A172 (cell line): Measurements from ENCODE around the gene ADGB. TPM values are rescaled to one million over a fixed set of nuclear protein-coding genes. Genes with fewer than 3 reads are reported as not detected.
A peak's percentile ranks its signal among the peaks of the same experiment; 100 is the strongest.
"Not testable (repeated sequence)": the region's sequence is repeated elsewhere in the genome, so short reads cannot be mapped to it uniquely, and the experiment has no call there.

Source experiments
- DNase-seq: peaks from one replicate; pipeline ENCODE4 v3.0.0-alpha.2; 2015; ENCODE audit warnings: low spot score
- total RNA-seq: library from RNA; depleted of rRNA; stranded (reverse); fragments of >200 nt; shearing (Covaris generic); gene quantifications from 2 replicates; pipeline ENCODE4 v1.2.3, GENCODE V29; 2014

The ADGB gene
- total RNA-seq, 1 experiment from 2014 or later, result not detected

DNA sequence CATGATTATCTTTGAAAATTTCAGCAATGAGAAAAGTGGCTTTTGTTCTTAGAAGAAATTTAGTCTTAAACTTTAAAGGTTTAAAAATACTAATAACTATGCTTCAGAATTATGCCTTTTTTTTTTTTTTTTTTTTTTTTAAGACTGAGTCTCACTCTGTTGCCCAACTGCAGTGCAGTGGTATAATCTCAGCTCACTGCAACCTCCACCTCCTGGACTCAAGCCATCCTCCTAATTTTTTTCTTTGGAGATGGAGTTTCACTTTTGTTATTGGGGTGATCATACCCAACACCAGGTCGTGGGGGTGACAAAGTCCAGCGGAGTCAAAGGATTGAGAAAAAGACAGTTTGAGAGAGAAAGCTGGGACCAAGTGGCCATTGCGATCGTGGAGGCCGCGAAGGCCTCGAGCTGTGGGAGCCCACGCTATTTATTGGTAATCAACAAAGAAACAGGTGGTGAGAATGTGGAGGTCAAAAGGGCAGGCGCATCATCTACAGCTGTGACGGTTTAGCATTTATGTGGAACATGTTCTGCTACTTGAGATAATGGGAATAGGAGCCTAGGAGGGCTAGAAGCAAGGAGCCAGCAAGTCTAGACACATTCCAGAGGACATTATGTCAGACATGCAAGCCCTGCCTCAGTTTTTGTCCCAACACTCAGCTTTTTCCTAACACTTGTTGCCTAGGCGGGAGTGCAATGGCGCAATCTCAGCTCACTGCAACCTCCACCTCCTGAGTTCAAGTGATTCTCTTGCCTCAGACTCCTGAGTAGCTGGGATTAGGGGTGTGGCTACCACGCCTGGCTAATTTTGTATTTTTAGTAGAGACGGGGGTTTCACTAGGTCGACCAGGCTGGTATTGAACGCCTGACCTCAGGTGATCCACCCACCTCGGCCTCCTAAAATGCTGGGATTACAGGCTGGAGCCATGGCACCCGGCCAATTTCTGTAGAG lies 217.0 kb downstream of the ADGB start:
- not testable (repeated sequence) for DNase-seq

DNA sequence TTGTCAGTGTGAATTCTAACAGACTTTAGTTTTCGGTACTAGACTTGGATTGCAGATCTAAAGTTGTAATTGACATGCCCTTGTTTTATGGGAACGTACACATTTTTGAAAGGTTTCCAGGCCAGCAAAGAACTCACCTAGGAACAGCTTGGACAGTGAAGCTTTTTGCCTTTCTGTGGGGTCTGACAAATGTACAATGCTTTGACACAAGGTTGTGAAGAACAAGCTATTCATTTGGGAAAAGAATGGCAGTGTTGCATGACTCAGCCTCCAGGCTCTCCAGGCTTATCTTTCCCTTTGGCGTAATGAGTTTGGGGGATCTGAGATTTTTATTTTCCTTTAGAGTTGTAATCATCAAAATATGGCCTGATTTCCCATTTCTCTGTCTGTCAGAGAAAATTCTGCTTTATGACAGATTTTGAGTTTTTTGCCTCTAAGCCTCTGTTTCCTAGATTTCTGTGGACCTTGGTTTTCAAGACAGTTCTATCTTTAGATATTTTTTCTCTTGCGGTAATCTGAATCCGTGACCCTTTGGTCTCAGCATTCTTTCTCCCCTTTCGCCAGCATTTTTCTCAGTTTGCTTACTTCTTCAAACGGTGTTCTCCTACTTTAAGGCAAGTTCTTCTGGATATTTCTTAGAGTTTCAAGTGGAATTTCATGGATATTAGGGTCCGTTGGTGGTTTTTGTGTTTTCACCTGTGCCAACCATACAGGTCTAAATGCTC lies 221.0 kb downstream of the ADGB start:
- DNase-seq, result peak; percentile 3

DNA sequence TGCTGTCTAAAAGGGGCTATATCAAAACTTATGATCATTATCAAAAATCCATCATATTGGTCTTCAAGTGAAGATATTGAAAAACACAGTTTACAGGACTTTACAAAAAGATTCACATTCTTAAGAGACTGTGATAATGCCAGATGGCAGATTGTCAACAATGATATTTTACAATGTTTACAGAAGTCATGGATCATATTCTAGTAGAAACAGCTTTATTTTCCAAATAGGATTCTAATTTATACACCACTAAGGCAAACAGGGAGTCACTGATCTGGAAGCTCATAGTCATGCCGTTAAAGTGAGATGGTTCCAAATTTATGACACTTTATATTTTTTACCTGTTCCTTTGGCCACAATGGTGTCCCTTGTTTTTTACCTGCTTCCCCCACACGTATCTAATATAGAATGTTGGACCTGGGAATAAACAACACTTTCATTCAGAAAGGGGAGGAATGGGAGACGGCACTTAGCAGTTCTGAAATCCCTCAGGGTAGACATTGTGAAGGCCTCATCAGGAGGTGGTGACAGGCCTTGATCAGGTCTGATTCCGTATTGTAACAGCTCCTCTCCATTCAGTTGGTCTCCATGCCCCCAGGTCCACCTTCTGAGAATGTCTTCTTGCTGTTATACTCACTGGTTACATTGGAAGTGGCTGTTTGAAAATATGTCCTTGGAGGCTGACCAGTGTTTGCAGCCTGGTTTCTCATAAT lies 228.6 kb downstream of the ADGB start:
- DNase-seq, result no peak

DNA sequence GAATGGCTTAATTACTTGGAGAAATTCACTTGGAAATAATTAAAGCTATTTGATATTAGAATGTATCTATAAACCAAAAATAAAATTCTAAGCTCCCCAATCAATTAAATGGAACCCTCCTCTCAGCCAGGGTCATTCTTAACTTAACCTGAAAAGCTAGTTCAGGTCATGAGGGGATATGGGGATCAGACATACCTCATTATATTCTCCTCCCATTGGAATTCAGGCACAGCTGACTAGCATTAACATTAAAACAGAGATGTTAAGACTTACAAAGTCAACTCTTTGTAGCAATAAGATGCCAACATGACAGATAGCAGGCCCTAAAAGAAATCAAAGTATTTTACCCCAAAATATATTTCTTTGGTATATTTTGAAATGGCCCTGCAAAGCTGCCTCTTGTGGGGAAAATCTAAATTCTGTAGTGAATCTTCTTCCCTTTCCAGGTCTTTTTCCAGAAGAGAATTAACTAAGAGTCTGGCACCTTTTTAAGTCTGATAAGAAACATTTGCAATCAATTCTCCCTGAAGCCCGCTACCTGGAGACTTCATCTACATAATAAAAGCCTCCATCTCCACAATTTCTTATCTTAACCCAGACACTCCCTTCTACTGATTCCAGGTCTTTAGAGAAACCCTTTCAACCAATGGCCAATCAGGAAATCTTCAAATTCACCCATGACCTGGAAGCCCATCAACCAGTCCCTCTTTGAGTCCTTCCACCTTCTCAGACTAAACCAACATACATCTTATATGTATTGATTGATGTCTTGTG lies 231.2 kb downstream of the ADGB start:
- no peak for DNase-seq

DNA sequence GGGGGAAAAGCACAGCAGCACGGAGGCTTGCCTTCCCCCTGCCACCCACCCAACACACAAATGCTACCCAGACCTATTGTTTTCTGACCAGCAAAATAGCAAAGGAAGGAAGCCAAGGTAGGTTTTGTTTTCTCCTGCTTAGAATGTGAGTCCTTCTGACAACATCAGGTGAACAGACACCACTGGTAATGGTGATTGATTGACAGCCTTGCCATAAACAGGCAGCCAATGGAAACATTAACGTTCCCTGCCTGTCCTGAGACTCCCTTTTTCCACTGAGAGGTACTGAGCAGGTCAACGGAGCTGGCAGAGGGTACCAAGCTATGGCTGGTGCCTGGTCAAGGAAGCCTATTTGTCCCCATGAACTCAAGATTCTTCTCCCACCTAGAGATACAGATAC lies 234.4 kb downstream of the ADGB start:
- DNase-seq, result no peak

DNA sequence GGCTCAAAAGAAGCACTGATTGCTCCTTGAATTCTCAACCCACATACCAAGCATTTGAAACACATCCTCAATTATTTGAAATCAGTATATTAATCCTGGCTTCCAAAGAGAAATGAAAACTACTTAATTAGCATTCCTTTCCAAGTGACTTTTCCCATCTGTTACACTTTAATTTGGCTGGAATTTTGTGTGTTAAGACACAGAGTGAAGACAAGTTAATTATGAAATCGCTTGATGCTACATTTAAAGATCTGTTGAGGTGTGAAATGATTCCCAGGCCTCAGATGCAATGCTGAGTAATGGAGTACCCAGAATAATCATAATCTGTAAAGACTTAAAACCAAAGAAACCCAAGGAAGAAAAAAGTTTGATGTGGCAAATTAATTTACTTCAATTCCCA lies 241.4 kb downstream of the ADGB start:
- no peak for DNase-seq

DNA sequence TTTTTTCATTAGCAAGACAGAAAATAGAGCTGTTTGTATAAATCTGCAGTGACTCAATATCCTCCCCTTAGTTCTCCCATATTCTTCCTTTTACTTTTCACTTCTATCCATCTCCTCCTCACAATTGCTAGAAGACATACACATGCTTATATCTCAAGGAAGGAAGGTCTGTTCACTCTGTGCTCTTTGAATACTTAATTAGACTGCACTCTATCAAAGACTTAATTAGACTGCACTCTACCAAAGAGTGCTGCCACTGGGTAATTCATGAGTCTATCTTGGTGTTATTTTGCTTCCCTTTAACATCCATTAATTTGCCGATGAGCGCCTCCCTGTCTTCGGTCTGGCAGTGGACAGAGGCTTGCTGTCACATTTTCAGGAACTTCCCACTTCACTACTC lies 241.9 kb downstream of the ADGB start:
- no peak for DNase-seq

DNA sequence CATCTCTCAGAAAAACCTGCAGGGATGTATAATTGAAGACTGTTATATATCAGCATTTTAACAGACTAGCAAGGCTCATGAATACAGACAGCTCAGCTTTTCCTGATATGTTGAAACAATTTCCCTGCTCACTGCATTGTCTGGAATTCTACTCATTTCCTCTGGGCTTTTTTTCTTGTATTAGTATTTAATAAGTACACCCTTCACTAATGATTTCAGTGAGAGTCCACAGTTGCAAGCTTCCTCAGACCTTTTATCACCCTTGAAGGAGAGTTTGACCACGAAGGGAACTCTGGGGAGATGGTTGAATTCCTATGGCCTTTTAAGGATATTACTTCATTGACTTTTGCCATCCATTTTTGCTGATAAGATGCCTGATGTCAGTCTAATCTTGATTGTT lies 248.7 kb downstream of the ADGB start:
- DNase-seq, result no peak

DNA sequence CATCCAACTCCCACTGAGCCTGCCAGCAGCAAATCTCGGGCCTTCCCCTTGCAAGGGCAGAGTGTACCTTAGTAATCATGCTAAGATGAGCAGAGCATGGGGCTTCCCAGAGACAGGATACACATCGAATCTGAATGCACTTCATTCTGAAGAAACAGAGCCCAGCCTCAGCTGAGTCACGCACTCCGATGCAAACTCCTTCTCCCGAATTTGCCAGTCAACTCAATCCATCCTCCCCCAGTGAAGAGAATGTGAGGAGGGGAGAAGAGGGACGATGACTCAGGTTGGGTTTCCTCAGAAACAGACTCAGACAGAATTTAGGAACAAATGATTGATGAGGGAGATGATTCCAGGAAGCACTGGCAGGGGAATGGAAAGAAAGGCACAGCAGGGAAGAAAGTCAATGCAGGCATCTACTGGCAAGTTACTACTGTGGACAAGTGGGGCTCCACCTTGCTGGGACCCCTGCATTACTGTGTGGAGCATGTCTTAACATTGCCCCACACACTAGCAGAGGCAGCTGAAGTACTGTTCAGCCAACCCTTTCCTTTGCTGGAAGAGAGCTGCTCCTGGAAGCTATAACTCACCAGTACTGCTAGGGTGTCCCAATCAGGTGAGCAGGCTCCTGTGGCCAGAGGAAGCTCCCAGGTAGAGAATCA lies 251.6 kb downstream of the ADGB start:
- peak; percentile 66 for DNase-seq

DNA sequence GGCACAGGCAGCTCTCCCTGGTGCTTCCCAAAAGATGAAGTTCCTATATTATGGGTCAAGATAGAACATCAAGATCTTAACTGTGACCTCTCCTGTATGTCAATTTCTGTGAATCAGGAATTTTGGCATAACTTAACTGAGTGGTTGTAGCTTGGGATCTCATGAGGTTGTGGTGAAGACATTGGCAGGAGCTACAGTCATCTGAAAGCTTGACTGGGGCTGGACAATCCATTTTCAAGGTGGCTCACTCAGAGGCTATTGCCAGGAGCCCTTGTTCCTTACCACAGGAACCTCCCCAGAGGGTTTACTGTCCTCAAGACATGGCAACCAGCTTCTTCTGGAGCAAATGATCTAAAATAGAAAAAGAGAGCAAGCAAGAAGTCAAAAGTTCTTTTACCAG lies 252.2 kb downstream of the ADGB start:
- no peak for DNase-seq

DNA sequence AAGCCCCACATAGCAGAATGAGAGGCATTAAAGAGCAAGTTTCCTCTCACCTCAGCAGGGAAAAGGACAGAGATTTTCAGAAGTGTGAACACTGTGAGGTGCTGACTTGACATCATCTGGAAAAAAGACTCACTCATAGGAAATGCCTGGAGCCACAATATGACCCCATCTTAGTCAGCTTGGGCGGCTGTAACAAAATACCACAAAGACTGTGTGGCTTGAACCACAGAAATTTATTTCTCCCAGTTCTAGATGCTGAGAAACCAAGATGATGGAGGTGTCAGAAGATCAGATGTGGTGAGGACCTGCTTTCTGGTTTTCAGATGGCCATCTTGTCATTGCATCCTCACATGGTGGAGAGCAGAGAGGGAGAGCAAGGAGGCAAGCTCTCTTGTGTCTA lies 253.1 kb downstream of the ADGB start:
- peak; percentile 72 for DNase-seq

DNA sequence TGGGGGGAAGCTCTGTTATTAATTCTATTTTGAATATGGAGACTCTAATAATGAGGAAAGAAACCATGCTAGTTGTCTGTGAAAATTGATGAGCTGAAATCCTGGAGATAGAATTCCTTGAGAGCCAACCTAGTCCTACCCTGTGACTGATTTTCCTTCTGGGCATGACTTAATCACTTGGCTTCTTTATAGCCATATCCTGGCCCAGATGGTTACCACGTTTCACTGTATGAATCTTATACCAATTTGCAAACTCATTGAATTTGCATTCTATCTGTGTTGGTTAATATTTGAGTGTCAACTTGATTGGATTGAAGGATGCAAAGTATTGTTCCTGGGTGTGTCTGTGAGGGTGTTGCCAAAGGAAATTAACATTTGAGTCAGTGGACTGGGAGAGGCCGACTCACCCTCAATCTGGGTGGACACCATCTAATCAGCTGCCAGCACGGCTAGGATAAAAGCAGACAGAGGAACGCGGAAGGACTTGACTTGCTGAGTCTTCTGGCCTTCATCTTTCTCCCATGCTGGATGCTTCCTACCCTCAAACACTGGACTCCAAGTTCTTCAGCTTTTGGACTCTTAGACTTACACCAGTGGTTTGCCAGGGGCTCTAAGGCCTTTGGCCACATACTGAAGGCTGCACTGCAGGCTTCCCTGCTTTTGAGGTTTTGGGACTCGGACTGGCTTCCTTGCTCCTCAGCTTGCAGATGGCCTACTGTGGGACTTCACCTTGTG lies 255.9 kb downstream of the ADGB start:
- not testable (repeated sequence) for DNase-seq

DNA sequence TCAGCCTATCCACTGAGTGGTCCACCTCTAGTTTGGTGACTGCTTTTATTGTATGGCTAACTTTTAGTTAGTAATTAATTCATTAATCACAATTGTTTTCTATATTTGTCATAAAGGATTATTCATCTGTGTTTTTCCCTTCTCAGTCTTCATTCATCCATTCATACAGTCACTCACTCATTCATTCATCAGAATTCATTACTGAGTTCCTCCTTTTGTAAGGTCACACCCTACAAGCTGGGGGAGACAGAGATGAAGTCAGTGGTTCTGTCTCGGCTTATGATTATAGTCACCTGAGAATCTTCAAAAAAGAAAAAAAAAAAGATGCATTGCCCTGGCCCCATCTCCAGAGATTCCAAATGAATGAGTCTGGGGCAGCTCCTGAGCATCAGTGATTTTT lies 257.1 kb downstream of the ADGB start:
- DNase-seq, result no peak

DNA sequence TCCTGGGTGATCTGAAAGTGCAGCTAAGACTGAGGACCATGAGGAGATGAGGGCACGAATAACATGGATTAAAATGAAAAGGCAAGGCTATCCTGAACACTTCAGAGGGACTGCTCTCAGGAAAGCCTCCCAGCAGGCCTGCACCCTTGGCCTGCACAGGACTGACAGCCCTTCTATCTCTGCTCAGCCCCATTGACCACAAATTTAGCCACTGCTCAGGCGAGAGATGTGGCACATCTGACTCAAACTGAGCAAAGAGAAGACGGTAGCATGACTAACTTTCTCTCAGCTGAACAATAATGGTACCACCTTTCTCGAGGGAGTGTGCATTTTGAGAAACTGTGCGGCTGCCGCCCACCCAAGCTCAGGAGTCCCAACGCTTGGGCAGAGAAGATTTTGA lies 257.5 kb downstream of the ADGB start:
- DNase-seq, result no peak

DNA sequence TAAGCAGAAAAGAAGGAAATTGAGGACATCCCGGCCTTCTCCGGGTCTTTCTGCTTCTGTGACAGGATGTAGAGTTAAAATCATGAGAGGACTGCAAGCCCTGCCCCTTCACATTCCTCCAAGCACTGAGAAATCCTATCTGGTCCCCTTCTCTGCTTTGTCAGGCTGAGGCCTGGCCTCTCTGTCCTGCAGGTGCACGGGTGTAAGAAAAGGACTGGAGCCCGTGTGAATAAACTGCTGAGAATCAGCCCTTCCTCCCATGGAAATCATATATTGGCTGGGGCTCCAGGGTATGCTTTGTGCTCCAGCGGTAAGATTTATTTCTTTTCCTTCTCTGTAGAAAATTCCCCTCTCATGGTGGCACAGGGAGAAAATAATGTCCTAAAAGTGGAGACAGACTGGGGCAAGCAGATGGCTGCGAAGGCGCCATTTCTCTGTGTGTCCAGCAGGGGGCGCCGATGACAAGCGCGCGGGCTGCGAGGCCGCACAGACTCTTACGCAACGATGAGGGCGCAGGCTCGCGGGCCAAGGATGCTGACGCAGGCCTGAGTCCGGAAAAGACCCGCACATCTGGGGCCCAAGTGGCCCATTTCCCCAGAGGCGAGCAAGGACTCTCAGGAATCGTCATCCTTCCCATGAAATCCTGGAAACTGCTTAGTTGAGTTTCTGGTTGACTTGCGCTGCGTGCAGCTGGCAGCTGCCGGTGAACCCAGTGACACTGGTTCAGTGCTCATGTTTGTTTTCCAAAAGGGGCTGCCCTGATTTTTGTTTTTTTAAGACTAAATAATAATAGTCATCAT lies 258.6 kb downstream of the ADGB start:
- peak; percentile 67 for DNase-seq

DNA sequence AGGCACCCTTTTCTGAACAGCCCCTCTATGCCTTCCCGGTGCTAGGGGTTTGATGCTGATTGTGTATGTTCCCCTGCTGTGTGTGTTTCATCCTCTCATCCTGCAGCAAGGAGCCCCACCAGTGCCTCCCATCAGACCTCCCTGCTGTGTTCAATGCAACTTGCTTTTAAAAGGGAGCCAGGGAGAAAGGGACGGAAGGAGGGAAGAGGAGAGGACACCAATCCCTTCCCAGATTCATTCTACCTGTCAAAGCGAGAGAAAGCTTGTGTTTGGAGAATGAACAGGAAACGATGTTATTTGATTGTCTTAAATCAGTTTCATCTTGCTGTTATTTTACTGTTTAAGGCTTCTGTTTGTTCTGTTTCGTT lies 259.2 kb downstream of the ADGB start:
- peak; percentile 12 for DNase-seq

DNA sequence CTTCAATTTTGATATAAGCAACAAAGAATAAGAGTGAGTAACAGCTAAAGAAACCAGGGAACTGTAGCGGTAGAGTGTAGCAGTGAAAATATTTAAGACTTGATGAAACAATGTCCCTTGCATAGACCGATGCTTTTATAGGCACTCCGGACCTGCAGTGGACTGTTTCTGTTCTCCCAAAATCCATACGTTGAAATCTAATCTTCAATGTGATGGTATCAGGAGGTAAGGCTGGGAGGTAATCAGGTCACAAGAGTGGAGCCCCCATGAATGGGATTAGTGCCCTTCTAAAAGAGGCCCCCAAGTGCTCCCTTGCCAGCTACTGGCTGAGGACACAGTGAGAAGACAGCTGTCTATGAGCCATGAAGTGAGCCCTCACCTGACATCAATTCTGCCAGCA lies 260.4 kb downstream of the ADGB start:
- DNase-seq, result no peak

DNA sequence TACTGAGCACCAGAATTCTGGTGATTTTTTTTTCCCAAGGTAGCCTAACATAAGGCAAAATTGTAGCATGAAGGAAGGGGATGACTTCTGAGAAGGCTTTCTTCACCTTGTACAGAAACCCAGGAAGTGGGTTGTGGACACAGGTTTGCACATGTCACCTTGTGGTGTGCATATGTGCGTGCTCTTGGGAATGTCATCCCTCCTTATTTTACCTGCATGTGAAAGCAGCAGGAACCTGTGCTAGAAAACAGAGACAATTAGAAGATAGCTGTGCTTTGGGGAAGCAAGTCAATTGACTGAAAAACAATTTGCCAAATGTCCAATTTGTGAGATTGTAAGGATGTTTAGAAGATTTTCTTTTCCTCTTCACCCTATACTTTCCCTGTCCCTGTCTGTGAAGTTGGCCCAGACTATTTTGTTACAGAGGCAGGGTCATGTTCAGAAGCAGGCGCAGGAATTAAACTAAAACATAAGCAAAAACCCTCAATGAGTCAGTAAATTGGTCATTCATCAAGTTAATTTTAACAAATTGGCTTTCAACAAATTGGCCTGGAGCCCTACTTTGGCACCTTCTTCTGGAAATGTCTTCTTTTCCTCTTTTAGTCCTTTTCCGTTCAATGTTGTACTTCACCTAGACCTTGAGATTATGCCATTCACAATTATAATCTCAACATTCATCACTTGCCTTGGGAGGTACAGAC lies 261.2 kb downstream of the ADGB start:
- DNase-seq, result no peak

DNA sequence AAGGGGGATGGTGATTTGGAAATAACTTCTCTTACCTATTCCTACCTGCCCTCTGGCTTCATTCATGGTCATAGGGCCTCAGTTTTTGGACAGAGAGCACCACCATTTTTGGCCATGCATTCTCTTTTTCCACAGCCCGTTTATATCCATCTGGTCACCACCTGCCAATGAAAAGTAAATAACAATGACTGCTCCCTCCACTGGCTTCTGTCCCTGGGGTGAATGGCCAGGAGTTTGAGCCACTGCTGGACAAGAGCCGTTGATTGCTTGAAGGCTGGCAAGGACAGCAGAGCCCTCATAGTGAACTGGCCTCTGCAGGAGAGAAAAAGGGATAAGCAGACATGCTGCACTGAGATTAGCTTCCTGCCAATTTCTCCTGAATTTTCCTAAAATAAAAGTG lies 261.8 kb downstream of the ADGB start:
- DNase-seq, result no peak
